IPS DF 4.7 (cell line): ENCODE measurements around the gene SLC15A2.

Experiments
- DNase-seq: peaks from one replicate; pipeline ENCODE4 v3.0.0-alpha.2; 2013; ENCODE audit warnings: low spot score; ENCODE audit errors: extremely low read depth

The SLC15A2 gene

GRCh38 chr3:121979734-121980449, 85.7 kb downstream of the SLC15A2 start:
- DNase-seq: no peak

GRCh38 chr3:121980450-121980796, 86.2 kb downstream of the SLC15A2 start:
- no peak for DNase-seq

- DNase-seq: no peak
Measured at GRCh38 chr3:121981473-121981872, 87.3 kb downstream of the SLC15A2 start.

- DNase-seq: no peak
Measured at GRCh38 chr3:121985846-121986245, 91.6 kb downstream of the SLC15A2 start.

GRCh38 chr3:121988146-121988545, 93.9 kb downstream of the SLC15A2 start:
- DNase-seq: no peak

GRCh38 chr3:121989943-121990342, 95.7 kb downstream of the SLC15A2 start:
- DNase-seq: no peak

GRCh38 chr3:121992601-121993560, 98.7 kb downstream of the SLC15A2 start:
- no peak for DNase-seq
